ENCODE data around the gene SLC4A5. TPM values are rescaled to one million over a fixed set of nuclear protein-coding genes. Genes with fewer than 3 reads are reported as not detected.

SLC4A5 gene
- total and polyA plus RNA-seq, 10 donors: 0.45 to 9.7 (median 3.1) TPM

DNA sequence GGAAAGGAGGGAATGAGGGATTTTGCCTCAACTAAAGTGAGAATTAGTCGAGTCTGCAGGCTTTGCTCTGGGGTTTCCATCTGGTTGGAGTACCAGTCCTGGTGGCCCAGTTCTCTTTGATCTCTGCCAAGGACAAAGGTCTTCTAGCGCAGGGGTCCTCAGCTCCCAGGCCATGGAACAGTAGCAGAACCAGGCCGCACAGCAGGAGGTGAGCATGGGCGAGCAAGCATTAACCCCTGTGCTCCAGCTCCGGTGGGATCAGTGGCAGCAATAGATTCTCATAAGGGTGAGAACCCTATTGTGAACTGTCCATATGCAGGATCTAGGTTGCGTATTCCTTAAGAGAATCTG is 120.9 kb downstream of the SLC4A5 start:
- Histone ChIP-seq H3K27ac (no peak overlapping the region), H3K4me1 (no peaks in the 10 kb centered on the region), H3K27me3 (replicated peaks in 1 of 7) (no peaks in the 10 kb centered on the region), H3K4me3 (no peak overlapping the region), H3K9me3 (no peaks in the 10 kb centered on the region), H3K36me3 (peaks cover 0 to 50% (median 0%) of the 10 kb centered on the region in 6 donors)
- intact Hi-C loops (cut with DNase I; ENCODE audit: low total_unique reads): no loop called here
- WGBS, 5 donors: 90 to 96% (median 93%) methylated on average over 6 of the region's 6 CpGs
- TF ChIP-seq POLR2AphosphoS5 (IDR thresholded peaks at IDR 0.05) (no peak), POLR2A (IDR thresholded peaks at IDR 0.05) (no peak)
- TF ChIP-seq, protein P1, sequence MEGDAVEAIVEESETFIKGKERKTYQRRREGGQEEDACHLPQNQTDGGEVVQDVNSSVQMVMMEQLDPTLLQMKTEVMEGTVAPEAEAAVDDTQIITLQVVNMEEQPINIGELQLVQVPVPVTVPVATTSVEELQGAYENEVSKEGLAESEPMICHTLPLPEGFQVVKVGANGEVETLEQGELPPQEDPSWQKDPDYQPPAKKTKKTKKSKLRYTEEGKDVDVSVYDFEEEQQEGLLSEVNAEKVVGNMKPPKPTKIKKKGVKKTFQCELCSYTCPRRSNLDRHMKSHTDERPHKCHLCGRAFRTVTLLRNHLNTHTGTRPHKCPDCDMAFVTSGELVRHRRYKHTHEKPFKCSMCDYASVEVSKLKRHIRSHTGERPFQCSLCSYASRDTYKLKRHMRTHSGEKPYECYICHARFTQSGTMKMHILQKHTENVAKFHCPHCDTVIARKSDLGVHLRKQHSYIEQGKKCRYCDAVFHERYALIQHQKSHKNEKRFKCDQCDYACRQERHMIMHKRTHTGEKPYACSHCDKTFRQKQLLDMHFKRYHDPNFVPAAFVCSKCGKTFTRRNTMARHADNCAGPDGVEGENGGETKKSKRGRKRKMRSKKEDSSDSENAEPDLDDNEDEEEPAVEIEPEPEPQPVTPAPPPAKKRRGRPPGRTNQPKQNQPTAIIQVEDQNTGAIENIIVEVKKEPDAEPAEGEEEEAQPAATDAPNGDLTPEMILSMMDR (IDR thresholded peaks at IDR 0.05 in 8 of 11, conservative IDR thresholded peaks at IDR 0.05 in 3 of 11): no peak
- DNase-seq: no peak

DNA sequence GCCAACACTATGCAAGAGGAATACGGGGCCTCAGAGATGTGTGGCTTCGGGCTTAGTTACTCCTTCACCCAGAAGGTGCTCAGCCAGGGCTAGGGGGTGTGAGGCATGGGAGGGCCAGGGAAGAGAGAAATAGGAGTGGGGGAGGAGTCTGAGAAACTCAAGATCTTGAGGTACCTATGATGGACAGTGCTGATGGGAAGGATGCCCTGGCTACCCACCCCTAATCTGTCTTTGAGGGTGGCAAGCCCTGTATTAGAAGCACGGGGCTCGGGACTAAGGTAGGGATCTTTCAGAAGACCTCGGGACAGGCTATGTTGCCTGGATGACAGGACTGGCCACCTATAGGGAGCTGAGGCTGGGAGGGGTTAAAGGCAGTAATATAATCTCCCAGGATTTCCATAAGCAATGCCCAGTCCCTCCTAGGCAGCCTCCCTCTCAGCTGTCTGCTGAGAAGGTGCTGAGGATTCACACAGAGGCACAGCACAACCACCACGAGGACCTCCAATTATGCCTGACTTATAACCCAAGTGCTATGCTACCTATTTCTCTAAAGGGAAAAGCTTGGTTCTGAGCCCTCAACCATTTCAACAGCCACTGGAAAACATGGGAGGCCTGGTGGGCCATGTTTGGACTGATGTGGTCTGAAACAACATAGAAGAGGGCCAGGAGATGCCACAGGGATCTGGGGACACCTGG is 121.5 kb downstream of the SLC4A5 start:
- Histone ChIP-seq H3K4me1 (no peaks in the 10 kb centered on the region), H3K36me3 (peaks cover 0 to 52% (median 0%) of the 10 kb centered on the region in 6 donors), H3K9me3 (no peaks in the 10 kb centered on the region), H3K4me3 (no peak overlapping the region), H3K27ac (no peak overlapping the region), H3K27me3 (replicated peaks in 1 of 7) (no peaks in the 10 kb centered on the region)
- intact Hi-C loops (cut with DNase I; ENCODE audit: low total_unique reads): no loop called here
- TF ChIP-seq, protein P1 (IDR thresholded peaks at IDR 0.05 in 8 of 11, conservative IDR thresholded peaks at IDR 0.05 in 3 of 11): no peak
- TF ChIP-seq POLR2AphosphoS5 (IDR thresholded peaks at IDR 0.05): no peak
- WGBS, 5 donors: 94 to 98% (median 97%) methylated on average over 6 of the region's 6 CpGs
- DNase-seq: no peak

DNA sequence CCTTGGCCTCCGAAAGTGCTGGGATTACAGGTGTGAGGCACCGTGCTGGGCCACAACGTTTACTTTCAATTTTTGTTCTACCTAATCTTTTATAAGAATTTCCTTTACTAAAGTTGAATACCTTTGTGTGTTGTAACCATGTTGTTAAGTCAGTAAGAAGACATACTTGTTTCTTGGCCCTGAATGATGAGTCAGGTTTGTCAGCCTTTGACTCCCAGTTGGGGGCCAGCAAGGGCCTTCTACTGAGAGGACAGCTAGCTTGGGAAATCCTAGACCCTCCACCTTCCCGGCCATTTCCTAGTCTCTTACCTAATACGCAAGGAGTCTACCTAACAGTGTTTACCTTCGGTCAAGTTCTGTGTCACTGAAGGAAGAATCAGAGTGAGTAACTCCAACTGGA is 122.1 kb downstream of the SLC4A5 start:
- Histone ChIP-seq H3K36me3 (peaks cover 0 to 58% (median 4%) of the 10 kb centered on the region in 6 donors), H3K27me3 (replicated peaks in 1 of 7) (no peaks in the 10 kb centered on the region), H3K4me3 (no peak overlapping the region), H3K9me3 (no peaks in the 10 kb centered on the region), H3K4me1 (no peaks in the 10 kb centered on the region), H3K27ac (no peak overlapping the region)
- 96 to 99% (median 97%) methylated on average over 6 of the region's 6 CpGs for WGBS, 5 donors
- intact Hi-C loops (cut with DNase I; ENCODE audit: low total_unique reads): no loop called here
- no peak for DNase-seq
- TF ChIP-seq POLR2AphosphoS5 (IDR thresholded peaks at IDR 0.05) (no peak), POLR2A (IDR thresholded peaks at IDR 0.05) (no peak)
- TF ChIP-seq, protein P1 (IDR thresholded peaks at IDR 0.05 in 8 of 11, conservative IDR thresholded peaks at IDR 0.05 in 3 of 11): no peak

DNA sequence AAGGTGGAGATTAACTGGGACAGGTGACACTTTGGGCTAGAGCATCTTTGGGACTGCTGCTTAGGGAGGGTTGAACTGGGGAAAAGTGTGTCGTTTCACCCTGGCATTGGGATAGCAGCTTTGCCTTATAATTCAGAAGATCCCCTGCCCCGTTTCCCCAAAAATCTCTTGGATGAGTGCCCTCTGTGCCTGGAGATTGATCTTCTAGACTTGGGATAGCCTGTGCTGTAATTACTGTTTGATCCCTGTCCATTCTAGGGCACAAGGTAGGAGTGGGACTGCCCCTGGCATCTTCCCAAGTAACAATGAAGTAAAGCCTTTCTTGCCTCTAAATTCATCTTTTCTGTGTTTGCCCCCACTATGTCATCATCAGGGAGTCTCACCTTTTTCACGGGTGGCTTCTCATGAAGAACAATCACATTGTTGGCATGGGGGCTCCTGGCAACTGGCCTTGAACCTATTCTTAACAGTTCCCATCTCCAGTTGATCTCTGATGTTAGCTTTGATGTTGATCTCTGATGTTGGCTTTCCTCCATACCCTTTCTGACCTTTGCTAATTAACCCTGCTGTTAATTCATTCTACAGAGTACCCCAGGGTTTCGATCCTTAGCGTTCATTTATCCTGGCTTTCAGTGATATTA is 123.2 kb downstream of the SLC4A5 start:
- Histone ChIP-seq H3K9me3 (no peaks in the 10 kb centered on the region), H3K36me3 (peaks cover 0 to 70% (median 9%) of the 10 kb centered on the region in 6 donors), H3K27me3 (replicated peaks in 1 of 7) (no peaks in the 10 kb centered on the region), H3K27ac (no peak overlapping the region), H3K4me1 (no peaks in the 10 kb centered on the region), H3K4me3 (no peak overlapping the region)
- 93 to 97% (median 95%) methylated on average over 5 of the region's 5 CpGs for WGBS, 5 donors
- intact Hi-C loops (cut with DNase I; ENCODE audit: low total_unique reads): no loop called here
- DNase-seq: no peak
- TF ChIP-seq POLR2A (IDR thresholded peaks at IDR 0.05) (no peak), POLR2AphosphoS5 (IDR thresholded peaks at IDR 0.05) (no peak)
- TF ChIP-seq, protein P1 (IDR thresholded peaks at IDR 0.05 in 8 of 11, conservative IDR thresholded peaks at IDR 0.05 in 3 of 11): no peak
